ENCODE results near the gene NADK. TPM values are rescaled to one million over a fixed set of nuclear protein-coding genes. Genes with fewer than 3 reads are reported as not detected.
"Not testable (repeated sequence)": the region's sequence is repeated elsewhere in the genome, so short reads cannot be mapped to it uniquely, and the experiment has no call there.

The NADK gene
- total and polyA plus RNA-seq, 9 donors = 21.8 to 76.0 (median 57.0) TPM

- Histone ChIP-seq H3K9me3 (no peaks in the 10 kb centered on the region), H3K4me1 (ENCODE audit: insufficient read depth) (no peaks in the 10 kb centered on the region), H3K4me3 (no peak overlapping the region), H3K27ac (no peak overlapping the region), H3K27me3 (no peaks in the 10 kb centered on the region), H3K36me3 (no peaks in the 10 kb centered on the region)
- TF ChIP-seq POLR2A (IDR thresholded peaks at IDR 0.05) = no peak
- no peak for TF ChIP-seq EP300 (IDR thresholded peaks at IDR 0.05)
- no peak for TF ChIP-seq CTCF (IDR thresholded peaks at IDR 0.05)
- WGBS, 3 donors = 87 to 95% (median 91%) methylated on average over 14 to 22 of the region's 22 CpGs
- intact Hi-C loops (cut with DNase I) = no loop called here
- peak in 2 of 5 donors; percentile 19 to 25 for DNase-seq
Measured at GRCh38 chr1:1703796-1704195, 74.5 kb downstream of the NADK start.

- 69 to 77% (median 73%) methylated on average over 6 to 15 of the region's 18 CpGs for WGBS, 3 donors
- H3K4me1 ChIP-seq (ENCODE audit: insufficient read depth); intact Hi-C loops (cut with DNase I); H3K27ac ChIP-seq; H3K27me3 ChIP-seq; H3K9me3 ChIP-seq; H3K4me3 ChIP-seq; H3K36me3 ChIP-seq: not testable (repeated sequence)
- DNase-seq = peak in 2 of 5 donors; percentile 4 to 5
Measured at GRCh38 chr1:1702506-1702905, 75.8 kb downstream of the NADK start.

Other genes with a start within 250 kb of the NADK start
- gene TMEM240, start 237.8 kb downstream of the NADK start, total RNA-seq = 10 to 100 TPM in 3 of 7 donors, 1 to 10 TPM in 4; 6.2 to 20.8 (median 9.9) TPM
- gene TMEM240, start 237.8 kb downstream of the NADK start, polyA plus RNA-seq = 10 to 100 TPM in 1 of 2 donors, not detected in 1; 30.3 TPM
- 100 to 1,000 TPM in 6 of 7 donors, 10 to 100 TPM in 1; 91.9 to 119 (median 113) TPM for gene SSU72, start 203.6 kb downstream of the NADK start, total RNA-seq
- 100 to 1,000 TPM in 1 of 2 donors, 10 to 100 TPM in 1; 72.3 to 107 TPM for gene SSU72, start 203.6 kb downstream of the NADK start, polyA plus RNA-seq
- 1 to 10 TPM in 5 of 7 donors, under 1 TPM in 2; 0.33 to 3.2 (median 2.0) TPM for gene FNDC10, start 178.3 kb downstream of the NADK start, total RNA-seq
- 1 to 10 TPM in 1 of 2 donors, not detected in 1; 1.5 TPM for gene FNDC10, start 178.3 kb downstream of the NADK start, polyA plus RNA-seq
- 100 to 1,000 TPM in 2 of 7 donors, 10 to 100 TPM in 5; 68.8 to 110 (median 81.6) TPM for gene MIB2, start 163.0 kb downstream of the NADK start, total RNA-seq
- gene MIB2, start 163.0 kb downstream of the NADK start, polyA plus RNA-seq = 10 to 100 TPM in 1 of 2 donors, 1 to 10 TPM in 1; 1.8 to 71.1 TPM
- 100 to 1,000 TPM in 3 of 7 donors, 10 to 100 TPM in 4; 25.4 to 128 (median 84.8) TPM for gene MMP23B, start 146.3 kb downstream of the NADK start, total RNA-seq
- 10 to 100 TPM in 1 of 2 donors, under 1 TPM in 1; 0.88 to 32.9 TPM for gene MMP23B, start 146.3 kb downstream of the NADK start, polyA plus RNA-seq
- 10 to 100 TPM; 12.8 to 28.0 (median 21.3) TPM for gene CDK11B, start 119.5 kb downstream of the NADK start, total RNA-seq
- 10 to 100 TPM; 30.1 to 34.5 TPM for gene CDK11B, start 119.5 kb downstream of the NADK start, polyA plus RNA-seq
- 10 to 100 TPM; 30.0 to 59.2 (median 45.0) TPM for gene SLC35E2B, start 85.7 kb downstream of the NADK start, total RNA-seq
- 10 to 100 TPM; 24.7 to 38.2 TPM for gene SLC35E2B, start 85.7 kb downstream of the NADK start, polyA plus RNA-seq
- 10 to 100 TPM; 20.9 to 51.3 (median 31.1) TPM for gene CDK11A, start 54.1 kb downstream of the NADK start, total RNA-seq
- 10 to 100 TPM; 16.7 to 21.6 TPM for gene CDK11A, start 54.1 kb downstream of the NADK start, polyA plus RNA-seq
- gene GNB1, start 112.6 kb upstream of the NADK start, total RNA-seq = 100 to 1,000 TPM in 6 of 7 donors, 10 to 100 TPM in 1; 92.9 to 314 (median 255) TPM
- gene GNB1, start 112.6 kb upstream of the NADK start, polyA plus RNA-seq = 100 to 1,000 TPM; 137 to 262 TPM
- gene CALML6, start 136.8 kb upstream of the NADK start, total RNA-seq = under 1 TPM in 6 of 7 donors, not detected in 1; 0.10 to 0.43 (median 0.14) TPM
- under 1 TPM in 1 of 2 donors, not detected in 1; 0.04 TPM for gene CALML6, start 136.8 kb upstream of the NADK start, polyA plus RNA-seq
- 1 to 10 TPM; 1.6 to 3.3 (median 2.3) TPM for gene TMEM52, start 140.8 kb upstream of the NADK start, total RNA-seq
- gene TMEM52, start 140.8 kb upstream of the NADK start, polyA plus RNA-seq = 1 to 10 TPM in 1 of 2 donors, under 1 TPM in 1; 0.42 to 1.4 TPM
- gene CFAP74, start 225.3 kb upstream of the NADK start, total RNA-seq = 1 to 10 TPM in 1 of 7 donors, under 1 TPM in 5, not detected in 1; 0.10 to 8.0 (median 0.67) TPM
- gene CFAP74, start 225.3 kb upstream of the NADK start, polyA plus RNA-seq = under 1 TPM; 0.05 to 0.18 TPM
- gene GABRD, start 240.9 kb upstream of the NADK start, total RNA-seq = under 1 TPM in 2 of 7 donors, not detected in 5; 0.33 to 0.40 TPM
- gene GABRD, start 240.9 kb upstream of the NADK start, polyA plus RNA-seq = under 1 TPM in 1 of 2 donors, not detected in 1; 0.13 TPM

Measured in ovary (tissue), 9 donors.